Measurements from ENCODE around the gene NHSL1.
"Not testable (repeated sequence)": the region's sequence is repeated elsewhere in the genome, so short reads cannot be mapped to it uniquely, and the experiment has no call there.

- not testable (repeated sequence) for TF ChIP-seq CTCF (IDR thresholded peaks at IDR 0.05; ENCODE audit: extremely low read depth in 1 of 2, insufficient read depth in 1 of 2, low read depth in 1 of 2, low read length in 2 of 2); POLR2A (IDR thresholded peaks at IDR 0.05; ENCODE audit: low read depth, low read length)
These were observed 74.0 kb downstream of the NHSL1 start for GRCh38 chr6:138425256-138425655.

Measured in endothelial cell of umbilical vein (primary cell).